ENCODE results near the gene KHK. TPM values are rescaled to one million over a fixed set of nuclear protein-coding genes. Genes with fewer than 3 reads are reported as not detected.

KHK gene
- total RNA-seq, 2 experiments from 2014 or later: 6.7 to 9.5 TPM

- peaks cover 20% of the 10 kb centered on the region for H3K4me1 Mint-ChIP-seq (ENCODE audit: low read depth)
- H3K9me3 Mint-ChIP-seq: no peaks in the 10 kb centered on the region
- ATAC-seq (peak; percentile 25), DNase-seq (peak; percentile 86)
- H3K4me3 Mint-ChIP-seq: peak overlapping the region; percentile 90
- CTCF ChIA-PET: interaction anchor here (0.6 to 4.3 kb wide), 15 partner anchors 10 to 142 kb away, joined by 3 to 32 read pairs (median 5); partner anchors contain the start of genes KHK and OST4
- peak overlapping the region; percentile 99 for H3K27ac Mint-ChIP-seq
- TF ChIP-seq CTCF (IDR thresholded peaks at IDR 0.05): no peak
- POLR2A ChIA-PET: interaction anchor here (0.8 to 3.6 kb wide), 12 partner anchors 10 to 170 kb away, joined by 3 to 26 read pairs (median 4); partner anchors contain the start of genes OST4 and TMEM214
- intact Hi-C loops (cut with micrococcal nuclease): no loop called here
- peaks cover 8% of the 10 kb centered on the region for H3K36me3 Mint-ChIP-seq (ENCODE audit: low read depth)
- peaks cover 6% of the 10 kb centered on the region for H3K27me3 Mint-ChIP-seq
Measured at GRCh38 chr2:27049422-27050280, 36.9 kb upstream of the KHK start.

- Mint-ChIP-seq H3K9me3 (no peaks in the 10 kb centered on the region), H3K36me3 (ENCODE audit: low read depth) (peaks cover 8% of the 10 kb centered on the region)
Measured at GRCh38 chr2:27050281-27050995, 36.1 kb upstream of the KHK start.

GRCh38 chr2:27050996-27051901 lies 35.3 kb upstream of the KHK start, which contains the start of gene AGBL5:
Gene AGBL5, plus strand, starts transcription at chr2:27051668. Its CDS starts 1,291 bp downstream, at chr2:27052959.
- TF ChIP-seq CTCF (IDR thresholded peaks at IDR 0.05): no peak
- H3K4me3 Mint-ChIP-seq: peak within 1 kb of the TSS; percentile 90
- peak within 1 kb of the TSS; percentile 99 for H3K27ac Mint-ChIP-seq
- peak; percentile 72 for ATAC-seq
- H3K36me3 Mint-ChIP-seq (ENCODE audit: low read depth): peaks cover 8% of the 10 kb centered on the region
- ChIA-PET CTCF (interaction anchor here (0.9 to 4.3 kb wide), 14 partner anchors 10 to 140 kb away, joined by 3 to 32 read pairs (median 6); partner anchors contain the start of genes KHK and OST4), POLR2A (interaction anchor here (0.6 to 3.6 kb wide), 19 partner anchors 11 to 303 kb away, joined by 3 to 26 read pairs (median 4); partner anchors contain the start of genes EMILIN1 and TMEM214)
- H3K27me3 Mint-ChIP-seq: peaks cover 6% of the 10 kb centered on the region
- H3K9me3 Mint-ChIP-seq: no peaks in the 10 kb centered on the region
- DNase-seq: peak; percentile 97
- H3K4me1 Mint-ChIP-seq (ENCODE audit: low read depth): peaks cover 20% of the 10 kb centered on the region
- intact Hi-C loops (cut with micrococcal nuclease): no loop called here

More at GRCh38 chr2:27050281-27050995, 36.1 kb upstream of the KHK start:
- peaks cover 20% of the 10 kb centered on the region for H3K4me1 Mint-ChIP-seq (ENCODE audit: low read depth)
- peak overlapping the region; percentile 99 for H3K27ac Mint-ChIP-seq
- peak overlapping the region; percentile 90 for H3K4me3 Mint-ChIP-seq
- ATAC-seq: peak; percentile 73
- ChIA-PET CTCF (interaction anchor here (0.9 to 4.3 kb wide), 13 partner anchors 11 to 141 kb away, joined by 3 to 32 read pairs (median 6); partner anchors contain the start of genes KHK and OST4), POLR2A (interaction anchor here (0.8 to 3.6 kb wide), 20 partner anchors 10 to 293 kb away, joined by 3 to 26 read pairs (median 4); partner anchors contain the start of genes EMILIN1, OST4 and TMEM214)
- DNase-seq: peak; percentile 96
- TF ChIP-seq CTCF (IDR thresholded peaks at IDR 0.05): peak; percentile 51
- intact Hi-C loops (cut with micrococcal nuclease): no loop called here
- peaks cover 6% of the 10 kb centered on the region for H3K27me3 Mint-ChIP-seq

- peak overlapping the region; percentile 90 for H3K4me3 Mint-ChIP-seq
- CTCF ChIA-PET: interaction anchor here (0.9 to 4.3 kb wide), 10 partner anchors 9 to 206 kb away, joined by 3 to 32 read pairs (median 6); partner anchors contain the start of genes KHK and OST4
- intact Hi-C loops (cut with micrococcal nuclease): no loop called here
- TF ChIP-seq CTCF (IDR thresholded peaks at IDR 0.05): no peak
- POLR2A ChIA-PET: interaction anchor here (1.3 to 3.6 kb wide), 9 partner anchors 10 to 138 kb away, joined by 3 to 26 read pairs (median 8); partner anchors contain the start of genes OST4 and TMEM214
- H3K36me3 Mint-ChIP-seq (ENCODE audit: low read depth): peaks cover 9% of the 10 kb centered on the region
- peaks cover 6% of the 10 kb centered on the region for H3K27me3 Mint-ChIP-seq
- DNase-seq: peak; percentile 18
- no peak for ATAC-seq
- H3K27ac Mint-ChIP-seq: peak overlapping the region; percentile 70
- peaks cover 20% of the 10 kb centered on the region for H3K4me1 Mint-ChIP-seq (ENCODE audit: low read depth)
- no peaks in the 10 kb centered on the region for H3K9me3 Mint-ChIP-seq
Measured at GRCh38 chr2:27051902-27052645, 34.5 kb upstream of the KHK start.

All from activated CD8-positive, alpha-beta T cell treated with anti-CD3 and anti-CD28 coated beads for 36 hours (primary cell).